Stimulated activated CD4-positive, alpha-beta T cell treated with anti-CD3 and anti-CD28 coated beads, Interleukin-12 subunit alpha, Interleukin-12 subunit beta, amount 100 ng/mL, for 48 hours (primary cell): Measurements from ENCODE around the gene PEX26.

Experiments used
- DNase-seq, 3 donors: peaks; one replicate each; pipeline ENCODE4 v3.0.0-alpha.2; 2020; ENCODE audit warnings: low read depth in 2 of 3, low spot score in 1 of 3

The PEX26 gene

DNA sequence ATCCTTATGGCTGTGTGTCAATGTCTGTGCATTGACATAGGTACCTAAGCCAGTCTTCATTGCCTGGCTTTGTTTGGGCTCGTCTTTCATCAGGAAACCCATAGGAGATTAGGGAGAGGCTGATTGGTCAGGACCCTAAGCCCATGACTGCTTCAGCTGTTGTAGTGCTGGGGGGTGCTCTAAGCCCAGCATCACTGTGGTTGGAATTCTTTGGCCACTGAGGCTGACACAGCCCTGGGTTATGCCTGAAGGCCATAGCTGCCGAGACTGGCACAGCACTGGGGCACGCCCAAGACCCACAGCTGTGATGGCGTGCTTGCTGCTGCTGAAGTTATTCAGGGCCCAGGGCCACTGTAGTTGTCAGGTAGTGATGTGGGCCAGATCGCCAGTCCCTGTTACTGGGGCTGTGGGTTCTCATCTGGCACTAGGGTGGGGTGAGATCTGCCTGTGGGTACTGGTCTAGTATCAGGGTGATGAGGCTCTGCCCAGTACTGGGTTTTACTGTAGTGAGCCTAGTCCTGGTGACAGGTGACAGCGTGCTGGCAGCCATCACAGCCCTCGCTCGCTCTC is 77.1 kb downstream of the PEX26 start:
- DNase-seq = no peak
